ENCODE measurements around the gene ZBTB7C. TPM values are rescaled to one million over a fixed set of nuclear protein-coding genes. Genes with fewer than 3 reads are reported as not detected.

Gene ZBTB7C
- total and polyA plus RNA-seq, 9 of the 15 experiments (the other 6 are each of a cell fraction or from before 2014, with no cell fraction given): not detected

DNA sequence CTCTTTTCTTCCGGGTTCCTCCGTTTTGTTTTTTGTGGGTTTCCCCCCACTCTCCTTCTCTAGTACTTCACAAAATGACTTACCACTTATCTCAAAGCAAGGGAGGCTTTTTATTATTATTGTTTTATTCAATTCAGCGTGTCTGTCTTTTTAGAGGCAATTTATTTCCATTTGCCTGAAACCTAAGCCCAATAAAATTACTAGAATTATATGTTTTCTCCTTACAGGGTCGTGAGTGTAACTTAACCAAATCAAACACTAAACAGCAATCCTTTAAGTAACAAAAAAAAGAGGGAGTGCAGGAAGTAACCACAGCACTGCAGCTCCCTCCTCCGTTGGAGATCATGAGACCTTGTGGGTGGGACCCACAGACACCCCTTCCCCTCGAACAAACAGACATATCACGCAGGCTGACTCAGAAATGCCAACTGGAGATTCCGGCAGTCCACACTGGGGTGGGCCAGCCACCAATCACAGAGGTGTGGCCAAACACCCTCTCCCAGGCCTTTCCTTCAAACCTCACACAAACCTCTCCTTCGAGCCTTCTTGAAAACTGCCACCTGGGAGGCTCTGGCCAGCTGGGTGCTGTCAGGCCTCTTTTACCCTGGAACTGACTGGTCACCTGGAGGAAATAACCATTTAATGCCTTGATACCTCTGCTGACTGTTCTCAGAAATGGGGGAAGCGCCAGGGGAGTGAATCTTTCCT, 271.7 kb downstream of the ZBTB7C start (continued):
- TF ChIP-seq, protein P1, sequence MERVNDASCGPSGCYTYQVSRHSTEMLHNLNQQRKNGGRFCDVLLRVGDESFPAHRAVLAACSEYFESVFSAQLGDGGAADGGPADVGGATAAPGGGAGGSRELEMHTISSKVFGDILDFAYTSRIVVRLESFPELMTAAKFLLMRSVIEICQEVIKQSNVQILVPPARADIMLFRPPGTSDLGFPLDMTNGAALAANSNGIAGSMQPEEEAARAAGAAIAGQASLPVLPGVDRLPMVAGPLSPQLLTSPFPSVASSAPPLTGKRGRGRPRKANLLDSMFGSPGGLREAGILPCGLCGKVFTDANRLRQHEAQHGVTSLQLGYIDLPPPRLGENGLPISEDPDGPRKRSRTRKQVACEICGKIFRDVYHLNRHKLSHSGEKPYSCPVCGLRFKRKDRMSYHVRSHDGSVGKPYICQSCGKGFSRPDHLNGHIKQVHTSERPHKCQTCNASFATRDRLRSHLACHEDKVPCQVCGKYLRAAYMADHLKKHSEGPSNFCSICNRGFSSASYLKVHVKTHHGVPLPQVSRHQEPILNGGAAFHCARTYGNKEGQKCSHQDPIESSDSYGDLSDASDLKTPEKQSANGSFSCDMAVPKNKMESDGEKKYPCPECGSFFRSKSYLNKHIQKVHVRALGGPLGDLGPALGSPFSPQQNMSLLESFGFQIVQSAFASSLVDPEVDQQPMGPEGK (CRISPR knock-in tag; IDR thresholded peaks at IDR 0.05; ENCODE audit: borderline replicate concordance): no peak
- TF ChIP-seq NCOA2 (IDR thresholded peaks at IDR 0.05; ENCODE audit: partially characterized antibody in 2 of 2) (no peak), C11orf30 (IDR thresholded peaks at IDR 0.05; ENCODE audit: low read depth) (no peak), PHF21A (IDR thresholded peaks at IDR 0.05; ENCODE audit: borderline replicate concordance, low read depth) (no peak), XRCC4 (IDR thresholded peaks at IDR 0.05; ENCODE audit: extremely low read depth, insufficient read depth, insufficient read length) (no peak), HOXB6 (CRISPR knock-in tag; IDR thresholded peaks at IDR 0.05; ENCODE audit: borderline replicate concordance) (no peak), ESRRB (CRISPR knock-in tag; IDR thresholded peaks at IDR 0.05; ENCODE audit: borderline replicate concordance) (no peak)
- TF ChIP-seq, protein P2, sequence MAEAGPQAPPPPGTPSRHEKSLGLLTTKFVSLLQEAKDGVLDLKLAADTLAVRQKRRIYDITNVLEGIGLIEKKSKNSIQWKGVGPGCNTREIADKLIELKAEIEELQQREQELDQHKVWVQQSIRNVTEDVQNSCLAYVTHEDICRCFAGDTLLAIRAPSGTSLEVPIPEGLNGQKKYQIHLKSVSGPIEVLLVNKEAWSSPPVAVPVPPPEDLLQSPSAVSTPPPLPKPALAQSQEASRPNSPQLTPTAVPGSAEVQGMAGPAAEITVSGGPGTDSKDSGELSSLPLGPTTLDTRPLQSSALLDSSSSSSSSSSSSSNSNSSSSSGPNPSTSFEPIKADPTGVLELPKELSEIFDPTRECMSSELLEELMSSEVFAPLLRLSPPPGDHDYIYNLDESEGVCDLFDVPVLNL (CRISPR knock-in tag; IDR thresholded peaks at IDR 0.05; ENCODE audit: low read depth): no peak
- TF ChIP-seq, protein P3, sequence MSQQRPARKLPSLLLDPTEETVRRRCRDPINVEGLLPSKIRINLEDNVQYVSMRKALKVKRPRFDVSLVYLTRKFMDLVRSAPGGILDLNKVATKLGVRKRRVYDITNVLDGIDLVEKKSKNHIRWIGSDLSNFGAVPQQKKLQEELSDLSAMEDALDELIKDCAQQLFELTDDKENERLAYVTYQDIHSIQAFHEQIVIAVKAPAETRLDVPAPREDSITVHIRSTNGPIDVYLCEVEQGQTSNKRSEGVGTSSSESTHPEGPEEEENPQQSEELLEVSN (IDR thresholded peaks at IDR 0.05; ENCODE audit: borderline replicate concordance in 1 of 2, extremely low read depth in 1 of 2, insufficient read depth in 1 of 2, insufficient read length in 1 of 2, low read depth in 1 of 2, low read length in 1 of 2, poor library complexity in 1 of 2, severe bottlenecking in 1 of 2): no peak

Data from K562 (cell line).